IPS-18a (cell line): ENCODE measurements around the gene TMEM132D.

ENCODE experiments used
- H3K27ac ChIP-seq: one replicate; pipeline ENCODE4 v1.5.1; 2013; ENCODE audit warnings: low read length
- H3K27me3 ChIP-seq: one replicate; pipeline ENCODE4 v1.6.1; 2013; ENCODE audit warnings: mild to moderate bottlenecking, low read length; ENCODE audit not compliant: control insufficient read depth, insufficient read depth
- H3K36me3 ChIP-seq: one replicate; pipeline ENCODE4 v1.6.1; 2013; ENCODE audit warnings: low read depth, low read length; ENCODE audit not compliant: control insufficient read depth
- H3K4me1 ChIP-seq: one replicate; pipeline ENCODE4 v1.6.1; 2013; ENCODE audit warnings: low read depth, low read length; ENCODE audit not compliant: control insufficient read depth
- H3K4me3 ChIP-seq: one replicate; pipeline ENCODE4 v1.5.1; 2013; ENCODE audit warnings: low read length
- H3K9ac ChIP-seq: one replicate; pipeline ENCODE4 v1.6.1; 2013; ENCODE audit warnings: mild to moderate bottlenecking, low read length, moderate library complexity
- H3K9me3 ChIP-seq: one replicate; pipeline ENCODE4 v1.6.1; 2013; ENCODE audit warnings: low read depth, low read length; ENCODE audit not compliant: control insufficient read depth

Gene TMEM132D

DNA sequence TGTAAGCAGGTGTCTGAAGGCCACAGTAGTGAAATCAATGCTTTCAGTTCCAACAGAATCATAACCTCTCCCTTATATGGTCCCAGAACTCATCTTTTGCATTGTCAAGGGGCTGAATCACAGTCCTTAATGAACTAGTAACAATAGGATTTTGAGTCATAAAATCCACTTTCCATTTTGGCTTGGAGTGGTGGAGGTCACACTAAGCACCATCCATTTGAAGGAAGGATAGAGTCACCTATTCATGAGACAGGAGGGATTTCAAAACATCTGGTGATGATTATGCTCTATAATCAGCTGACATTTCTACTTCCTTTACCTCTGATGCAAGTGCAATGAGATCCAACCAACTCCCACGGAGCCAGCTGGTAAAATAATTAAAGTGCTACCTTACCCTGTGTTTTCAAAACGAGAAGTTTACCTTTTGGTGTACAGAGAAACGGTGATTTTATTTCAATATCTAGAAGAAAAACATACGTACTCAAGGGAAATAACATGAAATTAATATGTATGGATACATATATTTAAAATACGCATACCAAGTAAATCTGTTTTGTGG is 59.1 kb downstream of the TMEM132D start:
- H3K27me3 ChIP-seq: no peaks in the 10 kb centered on the region
- H3K9ac ChIP-seq: no peak overlapping the region
- no peak overlapping the region for H3K4me3 ChIP-seq
- no peaks in the 10 kb centered on the region for H3K36me3 ChIP-seq
- H3K9me3 ChIP-seq: peaks cover 14% of the 10 kb centered on the region
- H3K27ac ChIP-seq: no peak overlapping the region
- no peaks in the 10 kb centered on the region for H3K4me1 ChIP-seq

DNA sequence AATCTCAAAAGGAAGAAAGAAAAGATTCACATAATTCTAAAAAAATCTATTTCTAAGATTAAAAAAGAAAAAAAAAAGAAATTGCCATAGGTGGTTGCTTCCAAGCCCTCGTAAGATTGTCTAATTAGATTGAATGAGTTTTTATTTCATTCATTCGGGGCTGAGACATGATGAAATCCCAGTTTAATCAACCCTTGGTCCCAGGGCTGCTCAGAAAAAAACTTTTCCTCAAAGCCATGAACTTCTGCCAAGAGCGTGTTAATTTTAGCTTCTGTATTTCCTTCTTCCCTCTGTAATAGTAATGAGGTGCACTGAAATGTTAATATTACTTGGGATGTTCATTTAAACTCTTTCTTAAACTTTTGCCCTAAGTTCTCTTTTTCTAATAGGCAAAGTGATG is 62.6 kb downstream of the TMEM132D start:
- H3K27me3 ChIP-seq: no peaks in the 10 kb centered on the region
- H3K4me3 ChIP-seq: no peak overlapping the region
- no peak overlapping the region for H3K27ac ChIP-seq
- H3K9me3 ChIP-seq: peaks cover 13% of the 10 kb centered on the region
- H3K4me1 ChIP-seq: peaks cover 6% of the 10 kb centered on the region
- H3K9ac ChIP-seq: no peak overlapping the region
- H3K36me3 ChIP-seq: no peaks in the 10 kb centered on the region

DNA sequence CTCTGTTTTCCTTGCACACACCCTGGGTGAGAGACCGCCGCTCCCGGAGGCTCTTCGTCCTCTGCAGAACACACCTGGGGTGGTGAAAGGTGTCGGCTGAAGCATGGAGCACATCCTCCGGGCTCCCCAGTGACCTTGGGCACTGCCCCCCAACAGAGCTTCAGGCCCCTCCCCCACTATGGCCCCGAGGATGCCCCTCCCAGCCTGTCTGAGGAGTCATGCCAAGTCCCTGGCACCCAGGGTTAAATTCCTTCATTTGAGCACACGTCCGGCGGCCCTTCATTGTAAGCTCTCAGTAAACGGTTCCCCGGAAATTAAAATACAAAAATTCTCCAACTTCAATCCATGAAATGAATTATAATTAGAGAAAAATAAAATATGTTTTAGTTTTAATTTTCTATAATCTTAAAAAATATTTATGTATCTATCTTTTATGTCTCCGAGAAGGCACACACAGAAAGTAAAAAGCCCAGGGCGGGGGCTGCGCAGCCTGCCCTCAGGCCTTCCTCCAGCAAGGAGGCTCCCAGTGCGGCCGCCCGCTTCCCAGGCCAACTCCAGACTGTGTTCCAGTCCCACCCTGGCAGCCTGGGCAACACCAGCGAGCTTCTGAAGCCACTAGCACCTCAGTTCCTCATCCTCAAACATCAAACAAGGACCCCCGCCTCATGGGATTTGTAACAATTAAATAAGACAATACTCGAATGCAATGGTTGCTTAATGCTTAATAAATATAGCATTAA is 63.5 kb downstream of the TMEM132D start:
- no peak overlapping the region for H3K4me3 ChIP-seq
- H3K4me1 ChIP-seq: peaks cover 6% of the 10 kb centered on the region
- no peak overlapping the region for H3K27ac ChIP-seq
- no peak overlapping the region for H3K9ac ChIP-seq
- H3K36me3 ChIP-seq: no peaks in the 10 kb centered on the region
- H3K27me3 ChIP-seq: no peaks in the 10 kb centered on the region
- H3K9me3 ChIP-seq: peaks cover 13% of the 10 kb centered on the region

GRCh38 chr12:129839679-129840078 is 64.1 kb downstream of the TMEM132D start:
- Histone ChIP-seq H3K9ac (no peak overlapping the region), H3K27me3 (no peaks in the 10 kb centered on the region), H3K9me3 (peaks cover 13% of the 10 kb centered on the region)

GRCh38 chr12:129831294-129831693 is 72.5 kb downstream of the TMEM132D start:
- Histone ChIP-seq H3K27me3 (no peaks in the 10 kb centered on the region), H3K9ac (no peak overlapping the region), H3K4me3 (no peak overlapping the region), H3K27ac (no peak overlapping the region), H3K36me3 (no peaks in the 10 kb centered on the region), H3K9me3 (peaks cover 9% of the 10 kb centered on the region), H3K4me1 (peaks cover 18% of the 10 kb centered on the region)

More at GRCh38 chr12:129839679-129840078, 64.1 kb downstream of the TMEM132D start:
- Histone ChIP-seq H3K4me1 (peaks cover 6% of the 10 kb centered on the region), H3K36me3 (no peaks in the 10 kb centered on the region), H3K27ac (no peak overlapping the region), H3K4me3 (no peak overlapping the region)

- H3K27me3 ChIP-seq: no peaks in the 10 kb centered on the region
- H3K36me3 ChIP-seq: no peaks in the 10 kb centered on the region
- H3K4me3 ChIP-seq: no peak overlapping the region
- H3K27ac ChIP-seq: no peak overlapping the region
- peaks cover 18% of the 10 kb centered on the region for H3K4me1 ChIP-seq
- no peak overlapping the region for H3K9ac ChIP-seq
- peaks cover 9% of the 10 kb centered on the region for H3K9me3 ChIP-seq
Measured at GRCh38 chr12:129830796-129831195, 73.0 kb downstream of the TMEM132D start.

DNA sequence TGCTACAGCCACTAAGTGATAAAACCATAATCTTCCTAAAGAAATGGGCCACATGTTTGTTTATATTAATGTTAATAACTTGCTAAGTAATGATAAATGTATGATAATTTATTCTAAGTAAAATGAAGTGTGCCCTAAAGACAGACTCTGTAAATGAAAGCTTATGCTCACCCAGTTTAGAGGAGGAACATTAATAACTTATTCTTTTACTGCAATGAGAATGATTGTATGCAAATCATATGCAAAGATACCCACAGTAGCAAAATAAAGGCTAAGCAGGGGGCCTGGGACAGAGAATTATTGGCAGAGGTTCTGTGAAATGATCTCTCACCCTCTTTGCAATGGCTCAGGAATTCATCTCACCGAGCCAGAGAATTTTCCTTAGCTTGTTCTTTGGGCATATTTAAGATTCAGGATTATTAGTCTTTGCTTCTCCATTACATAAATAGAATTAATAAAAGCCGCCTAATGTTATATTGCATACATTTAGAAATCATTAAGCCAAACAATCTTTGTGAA is 75.9 kb downstream of the TMEM132D start:
- H3K4me3 ChIP-seq: peak overlapping the region; percentile 2
- no peak overlapping the region for H3K27ac ChIP-seq

GRCh38 chr12:129827102-129827865 is 76.5 kb downstream of the TMEM132D start:
- Histone ChIP-seq H3K9ac (no peak overlapping the region), H3K27ac (no peak overlapping the region), H3K9me3 (peaks cover 9% of the 10 kb centered on the region), H3K4me1 (peaks cover 18% of the 10 kb centered on the region), H3K27me3 (no peaks in the 10 kb centered on the region), H3K4me3 (peak overlapping the region; percentile 2), H3K36me3 (no peaks in the 10 kb centered on the region)

More for the DNA sequence above, 75.9 kb downstream of the TMEM132D start:
- no peaks in the 10 kb centered on the region for H3K36me3 ChIP-seq
- no peak overlapping the region for H3K9ac ChIP-seq
- H3K9me3 ChIP-seq: peaks cover 9% of the 10 kb centered on the region
- H3K4me1 ChIP-seq: peaks cover 18% of the 10 kb centered on the region
- no peaks in the 10 kb centered on the region for H3K27me3 ChIP-seq

GRCh38 chr12:129826273-129826672 is 77.6 kb downstream of the TMEM132D start:
- peaks cover 16% of the 10 kb centered on the region for H3K4me1 ChIP-seq
- H3K9me3 ChIP-seq: peaks cover 9% of the 10 kb centered on the region
- H3K4me3 ChIP-seq: no peak overlapping the region
- H3K27me3 ChIP-seq: no peaks in the 10 kb centered on the region
- no peak overlapping the region for H3K27ac ChIP-seq
- no peaks in the 10 kb centered on the region for H3K36me3 ChIP-seq
- no peak overlapping the region for H3K9ac ChIP-seq

DNA sequence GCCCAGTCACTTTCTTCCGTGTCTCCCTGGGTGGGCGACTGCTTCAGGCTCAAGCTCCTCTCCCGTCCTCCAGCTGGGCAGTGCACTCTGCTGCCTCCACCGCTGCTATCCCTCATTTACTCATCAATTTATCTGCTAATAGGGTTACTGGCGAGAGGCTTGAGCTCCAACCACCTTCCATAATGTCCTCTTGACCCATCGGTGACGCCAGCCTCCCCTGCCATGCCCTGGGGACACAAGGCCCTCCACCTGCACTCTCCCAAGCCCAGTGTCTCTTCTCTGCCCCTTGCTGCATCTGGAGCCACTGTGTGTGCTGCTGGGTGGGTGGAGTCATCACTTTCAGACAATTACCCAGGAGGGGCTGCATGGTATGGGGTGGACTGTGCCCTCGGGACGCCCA is 78.5 kb downstream of the TMEM132D start:
- H3K27me3 ChIP-seq: no peaks in the 10 kb centered on the region
- H3K27ac ChIP-seq: no peak overlapping the region

GRCh38 chr12:129821964-129822363 is 81.9 kb downstream of the TMEM132D start:
- Histone ChIP-seq H3K9ac (no peak overlapping the region), H3K36me3 (no peaks in the 10 kb centered on the region), H3K9me3 (peaks cover 10% of the 10 kb centered on the region)

More for the DNA sequence above, 78.5 kb downstream of the TMEM132D start:
- peaks cover 12% of the 10 kb centered on the region for H3K9me3 ChIP-seq
- H3K4me3 ChIP-seq: no peak overlapping the region
- no peak overlapping the region for H3K9ac ChIP-seq
- no peaks in the 10 kb centered on the region for H3K36me3 ChIP-seq
- peaks cover 7% of the 10 kb centered on the region for H3K4me1 ChIP-seq

More at GRCh38 chr12:129821964-129822363, 81.9 kb downstream of the TMEM132D start:
- Histone ChIP-seq H3K4me1 (peaks cover 3% of the 10 kb centered on the region), H3K27me3 (no peaks in the 10 kb centered on the region), H3K27ac (no peak overlapping the region), H3K4me3 (no peak overlapping the region)
